HCT116 (cell line): Measurements from ENCODE around the gene GNAI3. TPM values are rescaled to one million over a fixed set of nuclear protein-coding genes. Genes with fewer than 3 reads are reported as not detected.
"Not testable (repeated sequence)": the region's sequence is repeated elsewhere in the genome, so short reads cannot be mapped to it uniquely, and the experiment has no call there.

Experiments
- ATAC-seq: fragments of 200-7000 bp; cut with Tn5 transposase; 2 replicates; pipeline ENCODE4 v1.9.1; 2020; ENCODE audit warnings: mild to moderate bottlenecking, moderate library complexity
- BruUV-seq: library from RNA; stranded (reverse); fragments of 400-500 nt; replicated peaks from 2 replicates; lab custom pipeline; 2021; lab: Mats Ljungman, UMichigan
- CTCF ChIA-PET: fragments of 300-600 bp; sonication (Branson Sonifier 250); formaldehyde crosslinking; loops from one replicate; lab custom pipeline; 2021; ENCODE audit warnings: antibody characterized with exemption; lab: Charles Lee
- POLR2A ChIA-PET: fragments of 300-600, 350-600 bp; sonication (Branson Sonifier 250); formaldehyde crosslinking; loops from one replicate; lab custom pipeline; 2021; ENCODE audit warnings: antibody characterized with exemption; lab: Charles Lee
- RAD21 ChIA-PET, 2 experiments: fragments of 300-600 bp; sonication (Branson Sonifier 250); formaldehyde crosslinking; loops; one replicate each; lab custom pipeline; 2023; ENCODE audit warnings: low total read pairs in 2 of 2; ENCODE audit not compliant: uncharacterized antibody in 2 of 2, unreplicated experiment in 2 of 2, low non-redundant PET in 1 of 2; lab: Charles Lee
- DNase-seq: peaks from one replicate; pipeline ENCODE4 v3.0.0-alpha.2; 2010; ENCODE audit warnings: low read depth, low spot score
- H2AFZ ChIP-seq: fragments of 200-600 bp; shearing (Covaris generic), sonication (generic); 2 replicates; pipeline ENCODE4 v1.6.1; 2017; ENCODE audit warnings: low read depth, mixed run types, mixed read lengths, antibody characterized with exemption, low read length; ENCODE audit not compliant: poor library complexity, severe bottlenecking
- H3K27ac ChIP-seq: 2 replicates; pipeline ENCODE4 v1.5.1; 2012; ENCODE audit warnings: low read depth, low read length
- H3K27me3 ChIP-seq: fragments of 200-600 bp; sonication (generic); 2 replicates; pipeline ENCODE4 v1.6.1; 2016; ENCODE audit warnings: mixed run types, low read length, mixed read lengths; ENCODE audit not compliant: insufficient read depth
- H3K36me3 ChIP-seq, 2 experiments: fragments of 200-500 bp in 1 of 2; fragments of 200-600 bp in 1 of 2; sonication (Bioruptor generic) in 1 of 2; sonication (generic) in 1 of 2; 2 replicates each; pipeline versions ENCODE4 v1.5.1 to v1.6.1; 2014 to 2016; ENCODE audit warnings: low read length in 2 of 2, inconsistent platforms in 1 of 2, mixed read lengths in 1 of 2, mixed run types in 1 of 2; ENCODE audit not compliant: insufficient read depth in 2 of 2, control insufficient read depth in 1 of 2
- H3K4me1 ChIP-seq, 2 experiments: fragments of 200-600 bp in 1 of 2; sonication (generic) in 1 of 2; 2 replicates each; pipeline versions ENCODE4 v1.5.1 to v1.6.1; 2012 to 2017; ENCODE audit warnings: low read length in 2 of 2, inconsistent platforms in 1 of 2, mild to moderate bottlenecking in 1 of 2, mixed read lengths in 1 of 2, mixed run types in 1 of 2, moderate library complexity in 1 of 2; ENCODE audit not compliant: insufficient read depth in 2 of 2, control insufficient read depth in 1 of 2
- H3K4me2 ChIP-seq: fragments of 200-600 bp; sonication (generic); 2 replicates; pipeline ENCODE4 v1.6.1; 2017; ENCODE audit warnings: mixed run types, low read length, mixed read lengths
- H3K4me3 ChIP-seq, 2 experiments: fragments of 200-600 bp in 1 of 2; sonication (generic) in 1 of 2; replicated peaks in 1 of 2; 2 replicates each; pipeline ENCODE4 v1.5.1; 2011 to 2016; ENCODE audit warnings: low read length in 2 of 2, control low read depth in 1 of 2, low read depth in 1 of 2, mild to moderate bottlenecking in 1 of 2, mixed read lengths in 1 of 2, mixed run types in 1 of 2
- H3K79me2 ChIP-seq: fragments of 200-600 bp; sonication (generic); 2 replicates; pipeline ENCODE4 v1.6.1; 2017; ENCODE audit warnings: mild to moderate bottlenecking, mixed run types, low read length, moderate library complexity, mixed read lengths; ENCODE audit not compliant: insufficient read depth
- H3K9ac ChIP-seq: fragments of 200-600 bp; sonication (generic); 2 replicates; pipeline ENCODE4 v1.6.1; 2016; ENCODE audit warnings: low read length, mixed read lengths
- H3K9me2 ChIP-seq: fragments of 200-600 bp; sonication (generic), shearing (Covaris generic); 2 replicates; pipeline ENCODE4 v1.6.1; 2017; ENCODE audit warnings: mixed run types, mild to moderate bottlenecking, moderate library complexity; ENCODE audit not compliant: insufficient read depth
- H3K9me3 ChIP-seq, 2 experiments: fragments of 200-500 bp in 1 of 2; fragments of 200-600 bp in 1 of 2; sonication (Bioruptor generic) in 1 of 2; sonication (generic) in 1 of 2; 2 replicates each; pipeline ENCODE4 v1.6.1; 2014 to 2017; ENCODE audit warnings: low read length in 2 of 2, mixed read lengths in 2 of 2, inconsistent platforms in 1 of 2, low read depth in 1 of 2, mild to moderate bottlenecking in 1 of 2, mixed run types in 1 of 2, moderate library complexity in 1 of 2; ENCODE audit not compliant: control insufficient read depth in 1 of 2, insufficient read depth in 1 of 2
- H4K20me1 ChIP-seq: fragments of 200-600 bp; sonication (generic), shearing (Covaris generic); 2 replicates; pipeline ENCODE4 v1.6.1; 2017; ENCODE audit warnings: mixed run types, mild to moderate bottlenecking, moderate library complexity; ENCODE audit not compliant: insufficient read depth
- CBX3 ChIP-seq: IDR thresholded peaks from 2 replicates; pipeline ENCODE4 v1.6.1; 2012; ENCODE audit warnings: low read depth
- CTCF ChIP-seq, 3 experiments: fragments of 200-600 bp in 1 of 3; sonication (generic) in 1 of 3; IDR thresholded peaks in 2 of 3; conservative IDR thresholded peaks in 1 of 3; 2 replicates each; pipeline ENCODE4 v1.5.1; 2012 to 2017; ENCODE audit warnings: low read depth in 2 of 3, low read length in 2 of 3, antibody characterized with exemption in 1 of 3, borderline replicate concordance in 1 of 3, control low read depth in 1 of 3, mild to moderate bottlenecking in 1 of 3, mixed read lengths in 1 of 3, mixed run types in 1 of 3, moderate library complexity in 1 of 3; ENCODE audit not compliant: insufficient read depth in 1 of 3
- ELF1 ChIP-seq: IDR thresholded peaks from 2 replicates; pipeline ENCODE4 v1.6.1; 2012; ENCODE audit warnings: low read depth, borderline replicate concordance
- EZH2phosphoT487 ChIP-seq: fragments of 200-600 bp; IDR thresholded peaks from 2 replicates; pipeline ENCODE4 v1.6.1; 2018; ENCODE audit warnings: antibody characterized with exemption, borderline replicate concordance
- MAX ChIP-seq: IDR thresholded peaks from 2 replicates; pipeline ENCODE4 v1.6.1; 2012
- POLR2AphosphoS5 ChIP-seq: IDR thresholded peaks from 2 replicates; pipeline ENCODE4 v1.6.1; 2011; ENCODE audit warnings: mild to moderate bottlenecking, low read depth, low read length, moderate library complexity
- YY1 ChIP-seq: IDR thresholded peaks from 2 replicates; pipeline ENCODE4 v1.6.1; 2011; ENCODE audit warnings: low read length, low read depth, moderate library complexity, mild to moderate bottlenecking; ENCODE audit not compliant: insufficient replicate concordance; ENCODE audit errors: extremely low read depth
- ZFX ChIP-seq: fragments of 450-650 bp; IDR thresholded peaks from 2 replicates; pipeline ENCODE4 v1.6.1; 2017
- intact Hi-C: fragments of 100-400 bp; cut with micrococcal nuclease; formaldehyde crosslinking; loops from 2 replicates; pipeline ENCODE4 v1.10.0; 2022
- total RNA-seq: library from RNA; stranded (reverse); gene quantifications from one replicate; pipeline ENCODE4 v1.2.1, GENCODE V29; 2021; ENCODE audit not compliant: unreplicated experiment

The GNAI3 gene
- total RNA-seq, 1 experiment from 2014 or later = 9.5 TPM

GRCh38 chr1:109659145-109659544 is 110.7 kb downstream of the GNAI3 start:
- intact Hi-C loops = no loop called here
- BruUV-seq = no TSS peak

GRCh38 chr1:109659997-109660690 is 111.7 kb downstream of the GNAI3 start:
- no peak for DNase-seq
- TF ChIP-seq ZFX (no peak), POLR2AphosphoS5 (no peak), CTCF (IDR thresholded peaks at IDR 0.05 in 2 of 3, conservative IDR thresholded peaks at IDR 0.05 in 1 of 3; ENCODE audit: borderline replicate concordance in 1 of 3, insufficient read depth in 1 of 3, low read depth in 2 of 3, low read length in 2 of 3) (no peak), EZH2phosphoT487 (no peak), CBX3 (no peak), YY1 (no peak), ELF1 (no peak)
- H3K27ac ChIP-seq = no peak overlapping the region
- BruUV-seq = no TSS peak
- no peaks in the 10 kb centered on the region for H3K9me2 ChIP-seq
- intact Hi-C loops = no loop called here
- H3K36me3 ChIP-seq = no peaks in the 10 kb centered on the region; a peak in 1 of 4 replicates
- no peaks in the 10 kb centered on the region for H3K9me3 ChIP-seq
- H4K20me1 ChIP-seq = no peaks in the 10 kb centered on the region
- no peak overlapping the region for H3K4me3 ChIP-seq
- H3K27me3 ChIP-seq = no peaks in the 10 kb centered on the region
- H3K9ac ChIP-seq = no peak overlapping the region
- no peak overlapping the region for H2AFZ ChIP-seq
- H3K4me1 ChIP-seq = peaks cover 0 to 25% of the 10 kb centered on the region in 2 experiments; a peak in 3 of 4 replicates
- ChIA-PET CTCF (no interaction called here), RAD21 (no interaction called here), POLR2A (no interaction called here)
- no peaks in the 10 kb centered on the region for H3K79me2 ChIP-seq
- no peak overlapping the region for H3K4me2 ChIP-seq
- no peak for ATAC-seq

More at GRCh38 chr1:109659145-109659544, 110.7 kb downstream of the GNAI3 start:
- H3K9ac ChIP-seq = no peak overlapping the region
- H3K9me2 ChIP-seq = no peaks in the 10 kb centered on the region
- H3K4me2 ChIP-seq = no peak overlapping the region
- no peaks in the 10 kb centered on the region for H4K20me1 ChIP-seq
- ChIA-PET RAD21 (no interaction called here), POLR2A (no interaction called here), CTCF (no interaction called here)
- H3K36me3 ChIP-seq = no peaks in the 10 kb centered on the region; a peak in 1 of 4 replicates
- ATAC-seq (no peak), DNase-seq (no peak)
- H3K4me1 ChIP-seq = peaks cover 0 to 27% of the 10 kb centered on the region in 2 experiments; a peak in 3 of 4 replicates
- no peaks in the 10 kb centered on the region for H3K9me3 ChIP-seq
- TF ChIP-seq POLR2AphosphoS5 (no peak), MAX (no peak)
- H3K79me2 ChIP-seq = no peaks in the 10 kb centered on the region
- H3K27ac ChIP-seq = no peak overlapping the region
- no peak overlapping the region for H2AFZ ChIP-seq
- H3K4me3 ChIP-seq = no peak overlapping the region
- no peaks in the 10 kb centered on the region for H3K27me3 ChIP-seq

GRCh38 chr1:109660691-109661026 is 112.2 kb downstream of the GNAI3 start:
- peaks cover 0 to 20% of the 10 kb centered on the region in 2 experiments; a peak in 2 of 4 replicates for H3K4me1 ChIP-seq
- H3K9me2 ChIP-seq, H3K9me3 ChIP-seq, CTCF ChIA-PET, H4K20me1 ChIP-seq, DNase-seq, H3K79me2 ChIP-seq, H3K4me3 ChIP-seq, BruUV-seq, RAD21 ChIA-PET, POLR2A ChIA-PET, ATAC-seq, H3K4me2 ChIP-seq, H2AFZ ChIP-seq, H3K27ac ChIP-seq, H3K9ac ChIP-seq, H3K27me3 ChIP-seq, intact Hi-C loops, H3K36me3 ChIP-seq: not testable (repeated sequence)
